NB4 (cell line): ENCODE data around the gene PRPF6.

Source experiments
- MYC ChIP-seq: IDR thresholded peaks from 2 replicates; pipeline ENCODE4 v1.6.1; 2011; ENCODE audit warnings: low read depth, low read length
- POLR2A ChIP-seq: IDR thresholded peaks from 2 replicates; pipeline ENCODE4 v1.6.1; 2011; ENCODE audit warnings: mild to moderate bottlenecking; ENCODE audit not compliant: insufficient read length; ENCODE audit errors: extremely low read depth
- TF ChIP-seq, protein P1 (sequence below): IDR thresholded peaks from one replicate; pipeline ENCODE4 v1.5.1; 2012; ENCODE audit warnings: low read depth, low read length

- TF ChIP-seq, protein P1, sequence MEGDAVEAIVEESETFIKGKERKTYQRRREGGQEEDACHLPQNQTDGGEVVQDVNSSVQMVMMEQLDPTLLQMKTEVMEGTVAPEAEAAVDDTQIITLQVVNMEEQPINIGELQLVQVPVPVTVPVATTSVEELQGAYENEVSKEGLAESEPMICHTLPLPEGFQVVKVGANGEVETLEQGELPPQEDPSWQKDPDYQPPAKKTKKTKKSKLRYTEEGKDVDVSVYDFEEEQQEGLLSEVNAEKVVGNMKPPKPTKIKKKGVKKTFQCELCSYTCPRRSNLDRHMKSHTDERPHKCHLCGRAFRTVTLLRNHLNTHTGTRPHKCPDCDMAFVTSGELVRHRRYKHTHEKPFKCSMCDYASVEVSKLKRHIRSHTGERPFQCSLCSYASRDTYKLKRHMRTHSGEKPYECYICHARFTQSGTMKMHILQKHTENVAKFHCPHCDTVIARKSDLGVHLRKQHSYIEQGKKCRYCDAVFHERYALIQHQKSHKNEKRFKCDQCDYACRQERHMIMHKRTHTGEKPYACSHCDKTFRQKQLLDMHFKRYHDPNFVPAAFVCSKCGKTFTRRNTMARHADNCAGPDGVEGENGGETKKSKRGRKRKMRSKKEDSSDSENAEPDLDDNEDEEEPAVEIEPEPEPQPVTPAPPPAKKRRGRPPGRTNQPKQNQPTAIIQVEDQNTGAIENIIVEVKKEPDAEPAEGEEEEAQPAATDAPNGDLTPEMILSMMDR, result no peak
- no peak for TF ChIP-seq POLR2A
- TF ChIP-seq MYC, result no peak
Measured at GRCh38 chr20:64009811-64010387, 29.0 kb downstream of the PRPF6 start.
